ENCODE results near the gene PPP1CB.

DNA sequence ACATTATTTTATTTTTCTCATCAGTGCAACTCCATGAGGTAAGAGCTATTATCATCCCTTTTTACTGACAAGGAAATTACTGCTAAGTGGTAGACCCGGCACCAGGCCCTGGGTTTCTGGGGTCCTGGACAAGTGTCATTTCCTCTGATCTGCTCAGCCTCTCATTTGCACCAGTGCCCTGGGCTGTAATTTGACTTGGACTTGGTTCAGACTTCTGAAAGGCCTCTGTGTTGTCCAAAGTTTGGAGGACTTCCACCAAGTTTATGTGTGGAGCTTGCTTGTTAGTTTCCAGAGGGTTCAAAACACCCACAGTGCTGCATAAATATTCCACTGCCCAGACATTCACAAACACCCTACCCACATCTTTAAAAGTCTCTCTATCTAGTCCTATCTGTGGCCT is 44.0 kb upstream of the PPP1CB start:
- TF ChIP-seq, protein P1, sequence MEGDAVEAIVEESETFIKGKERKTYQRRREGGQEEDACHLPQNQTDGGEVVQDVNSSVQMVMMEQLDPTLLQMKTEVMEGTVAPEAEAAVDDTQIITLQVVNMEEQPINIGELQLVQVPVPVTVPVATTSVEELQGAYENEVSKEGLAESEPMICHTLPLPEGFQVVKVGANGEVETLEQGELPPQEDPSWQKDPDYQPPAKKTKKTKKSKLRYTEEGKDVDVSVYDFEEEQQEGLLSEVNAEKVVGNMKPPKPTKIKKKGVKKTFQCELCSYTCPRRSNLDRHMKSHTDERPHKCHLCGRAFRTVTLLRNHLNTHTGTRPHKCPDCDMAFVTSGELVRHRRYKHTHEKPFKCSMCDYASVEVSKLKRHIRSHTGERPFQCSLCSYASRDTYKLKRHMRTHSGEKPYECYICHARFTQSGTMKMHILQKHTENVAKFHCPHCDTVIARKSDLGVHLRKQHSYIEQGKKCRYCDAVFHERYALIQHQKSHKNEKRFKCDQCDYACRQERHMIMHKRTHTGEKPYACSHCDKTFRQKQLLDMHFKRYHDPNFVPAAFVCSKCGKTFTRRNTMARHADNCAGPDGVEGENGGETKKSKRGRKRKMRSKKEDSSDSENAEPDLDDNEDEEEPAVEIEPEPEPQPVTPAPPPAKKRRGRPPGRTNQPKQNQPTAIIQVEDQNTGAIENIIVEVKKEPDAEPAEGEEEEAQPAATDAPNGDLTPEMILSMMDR (IDR thresholded peaks at IDR 0.05), result no peak
- TF ChIP-seq POLR2A (IDR thresholded peaks at IDR 0.05), result no peak

Measured in heart left ventricle (tissue), 13 donors.